ENCODE data around the gene PHF23. TPM values are rescaled to one million over a fixed set of nuclear protein-coding genes. Genes with fewer than 3 reads are reported as not detected.

Gene PHF23
- total and polyA plus RNA-seq, 9 of the 15 experiments (the other 6 are each of a cell fraction or from before 2014, with no cell fraction given), result 7.4 to 87.5 (median 33.7) TPM

GRCh38 chr17:7236808-7237207 lies 2.4 kb downstream of the PHF23 start:
- intact Hi-C loops (cut with micrococcal nuclease), result loop anchor here (5.0 kb wide), 1 partner anchor 45 kb away; the partner anchor contains the start of gene SLC2A4
- no TSS peak for BruUV-seq (replicated peaks)
- ChIA-PET POLR2A (interaction anchor here (6.6 kb wide), 1 partner anchor 14 kb away, joined by 73 read pairs; the partner anchor contains the start of genes ACADVL and DLG4), CTCF (ENCODE audit: low intra/inter-chr PET ratio) (no interaction called here)
- WGBS (ENCODE audit: insufficient coverage, low coverage, missing lambda C conversion rate), result 84% methylated on average over 6 of the region's 6 CpGs
- peaks cover 31 to 42% of the 10 kb centered on the region in 2 experiments; a peak in 4 of 5 replicates for H3K4me1 ChIP-seq (replicated peaks in 1 of 2; ENCODE audit: control insufficient read depth in 2 of 2, insufficient read depth in 2 of 2, low read length in 2 of 2)
- no peaks in the 10 kb centered on the region for H3K27me3 ChIP-seq (ENCODE audit: control insufficient read depth in 2 of 2, insufficient read depth in 2 of 2, low read length in 2 of 2)
- no peak overlapping the region for H3K4me3 ChIP-seq
- FAIRE-seq (no peak), DNase-seq (ENCODE audit: extremely low read depth in 1 of 4, low spot score in 3 of 4) (no peak), ATAC-seq (no peak)
- peak overlapping the region in 1 of 2 experiments; percentile 66; a peak in 2 of 4 replicates for H3K9ac ChIP-seq (ENCODE audit: insufficient read depth in 1 of 2, low read depth in 2 of 2, low read length in 2 of 2)
- H3K36me3 ChIP-seq (ENCODE audit: control insufficient read depth, insufficient read depth, low read length), result peaks cover 54% of the 10 kb centered on the region; the same call in 2 of the 3 replicates
- H4K20me1 ChIP-seq (replicated peaks; ENCODE audit: control insufficient read depth, insufficient read depth, low read length), result peaks cover 10% of the 10 kb centered on the region
- in situ Hi-C loops (cut with MboI), result no loop called here
- H3K9me3 ChIP-seq (replicated peaks; ENCODE audit: control insufficient read depth, insufficient read depth, low read depth, low read length), result no peaks in the 10 kb centered on the region
- H3K9me1 ChIP-seq (ENCODE audit: control insufficient read depth, insufficient read depth, low read length), result peaks cover 4% of the 10 kb centered on the region
- H3K27ac ChIP-seq (ENCODE audit: extremely low read depth, low read depth, low read length), result peak overlapping the region; percentile 94; the same call in 2 of the 3 replicates
- no peak overlapping the region for H2AFZ ChIP-seq (ENCODE audit: low read depth, low read length)
- H3K79me2 ChIP-seq (ENCODE audit: control insufficient read depth, insufficient read depth, low read length), result peaks cover 93% of the 10 kb centered on the region
- no peak overlapping the region for H3K4me2 ChIP-seq (ENCODE audit: insufficient read depth, low read length)
- TF ChIP-seq, protein P1, sequence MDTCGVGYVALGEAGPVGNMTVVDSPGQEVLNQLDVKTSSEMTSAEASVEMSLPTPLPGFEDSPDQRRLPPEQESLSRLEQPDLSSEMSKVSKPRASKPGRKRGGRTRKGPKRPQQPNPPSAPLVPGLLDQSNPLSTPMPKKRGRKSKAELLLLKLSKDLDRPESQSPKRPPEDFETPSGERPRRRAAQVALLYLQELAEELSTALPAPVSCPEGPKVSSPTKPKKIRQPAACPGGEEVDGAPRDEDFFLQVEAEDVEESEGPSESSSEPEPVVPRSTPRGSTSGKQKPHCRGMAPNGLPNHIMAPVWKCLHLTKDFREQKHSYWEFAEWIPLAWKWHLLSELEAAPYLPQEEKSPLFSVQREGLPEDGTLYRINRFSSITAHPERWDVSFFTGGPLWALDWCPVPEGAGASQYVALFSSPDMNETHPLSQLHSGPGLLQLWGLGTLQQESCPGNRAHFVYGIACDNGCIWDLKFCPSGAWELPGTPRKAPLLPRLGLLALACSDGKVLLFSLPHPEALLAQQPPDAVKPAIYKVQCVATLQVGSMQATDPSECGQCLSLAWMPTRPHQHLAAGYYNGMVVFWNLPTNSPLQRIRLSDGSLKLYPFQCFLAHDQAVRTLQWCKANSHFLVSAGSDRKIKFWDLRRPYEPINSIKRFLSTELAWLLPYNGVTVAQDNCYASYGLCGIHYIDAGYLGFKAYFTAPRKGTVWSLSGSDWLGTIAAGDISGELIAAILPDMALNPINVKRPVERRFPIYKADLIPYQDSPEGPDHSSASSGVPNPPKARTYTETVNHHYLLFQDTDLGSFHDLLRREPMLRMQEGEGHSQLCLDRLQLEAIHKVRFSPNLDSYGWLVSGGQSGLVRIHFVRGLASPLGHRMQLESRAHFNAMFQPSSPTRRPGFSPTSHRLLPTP (IDR thresholded peaks at IDR 0.05; ENCODE audit: borderline replicate concordance, extremely low read depth, insufficient read length), result no peak
- no peak for TF ChIP-seq E2F1 (CRISPR knock-in tag; IDR thresholded peaks at IDR 0.05)
- no peak for TF ChIP-seq ATF7 (IDR thresholded peaks at IDR 0.05)
- TF ChIP-seq POLR2AphosphoS2 (IDR thresholded peaks at IDR 0.05; ENCODE audit: low read length), result no peak
- TF ChIP-seq ZNF639 (CRISPR knock-in tag; conservative IDR thresholded peaks at IDR 0.05 in 1 of 2, IDR thresholded peaks at IDR 0.05 in 1 of 2), result no peak
- TF ChIP-seq FOXJ3 (CRISPR knock-in tag; IDR thresholded peaks at IDR 0.05), result no peak
- TF ChIP-seq, protein P2, sequence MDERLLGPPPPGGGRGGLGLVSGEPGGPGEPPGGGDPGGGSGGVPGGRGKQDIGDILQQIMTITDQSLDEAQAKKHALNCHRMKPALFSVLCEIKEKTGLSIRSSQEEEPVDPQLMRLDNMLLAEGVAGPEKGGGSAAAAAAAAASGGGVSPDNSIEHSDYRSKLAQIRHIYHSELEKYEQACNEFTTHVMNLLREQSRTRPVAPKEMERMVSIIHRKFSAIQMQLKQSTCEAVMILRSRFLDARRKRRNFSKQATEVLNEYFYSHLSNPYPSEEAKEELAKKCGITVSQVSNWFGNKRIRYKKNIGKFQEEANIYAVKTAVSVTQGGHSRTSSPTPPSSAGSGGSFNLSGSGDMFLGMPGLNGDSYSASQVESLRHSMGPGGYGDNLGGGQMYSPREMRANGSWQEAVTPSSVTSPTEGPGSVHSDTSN (CRISPR knock-in tag; IDR thresholded peaks at IDR 0.05; ENCODE audit: low read depth), result no peak
- TF ChIP-seq, protein P2 (tag; conservative IDR thresholded peaks at IDR 0.05; ENCODE audit: low read depth), result no peak
- TF ChIP-seq MTF1 (CRISPR knock-in tag; IDR thresholded peaks at IDR 0.05; ENCODE audit: borderline replicate concordance), result no peak
- TF ChIP-seq CREB3 (tag; conservative IDR thresholded peaks at IDR 0.05; ENCODE audit: low read depth), result no peak
- no peak for TF ChIP-seq MTA2 (IDR thresholded peaks at IDR 0.05; ENCODE audit: low read depth)
- no peak for TF ChIP-seq NR2C1 (IDR thresholded peaks at IDR 0.05)
- TF ChIP-seq NR2C1 (tag; IDR thresholded peaks at IDR 0.05), result no peak

All from K562 (cell line).